Heart left ventricle (tissue), 16 donors: ENCODE measurements around the gene LMO3. TPM values are rescaled to one million over a fixed set of nuclear protein-coding genes. Genes with fewer than 3 reads are reported as not detected.
A peak's percentile ranks its signal among the peaks of the same experiment; 100 is the strongest.

Experiments used
- ATAC-seq, 4 donors: fragments of 200-7000 bp; cut with Tn5 transposase; one replicate each; pipeline ENCODE4 v1.9.1; 2020 to 2022; ENCODE audit warnings: moderate library complexity in 4 of 4, mild to moderate bottlenecking in 3 of 4, moderate number of reproducible peaks in 1 of 4
- DNase-seq, 5 donors: peaks; one replicate each; pipeline ENCODE4 v3.0.0-alpha.2; 2020
- H3K27ac ChIP-seq, 12 donors: fragments of 200-600 bp; sonication (generic) in 4 of 12; one replicate each; pipeline versions ENCODE4 v1.5.0 to v1.8.0; 2016 to 2022; ENCODE audit warnings: mild to moderate bottlenecking in 2 of 12
- H3K27me3 ChIP-seq, 9 donors: fragments of 200-600 bp; sonication (generic) in 2 of 9; one replicate each; pipeline versions ENCODE4 v1.5.1 to v1.8.0; 2016 to 2022; ENCODE audit warnings: mild to moderate bottlenecking in 3 of 9
- H3K36me3 ChIP-seq, 9 donors: fragments of 200-600 bp; sonication (generic) in 2 of 9; one replicate each; pipeline versions ENCODE4 v1.5.0 to v1.8.0; 2018 to 2022; ENCODE audit warnings: mild to moderate bottlenecking in 2 of 9
- H3K4me1 ChIP-seq, 12 donors: fragments of 200-600 bp; sonication (generic) in 4 of 12; one replicate each; pipeline versions ENCODE4 v1.5.0 to v1.8.0; 2016 to 2022; ENCODE audit warnings: mild to moderate bottlenecking in 3 of 12
- H3K4me3 ChIP-seq, 12 donors: fragments of 200-600 bp; sonication (generic) in 4 of 12; one replicate each; pipeline versions ENCODE4 v1.5.0 to v1.8.0; 2017 to 2022; ENCODE audit warnings: mild to moderate bottlenecking in 9 of 12, moderate library complexity in 4 of 12
- H3K9me3 ChIP-seq, 12 donors: fragments of 200-600 bp; sonication (generic) in 4 of 12; one replicate each; pipeline versions ENCODE4 v1.5.0 to v1.8.0; 2016 to 2022; ENCODE audit warnings: mild to moderate bottlenecking in 1 of 12
- POLR2A ChIP-seq, 2 donors: fragments of 450-650 bp; IDR thresholded peaks; one replicate each; pipeline ENCODE4 v1.6.1; 2017; ENCODE audit warnings: antibody characterized with exemption in 2 of 2, mild to moderate bottlenecking in 2 of 2, moderate library complexity in 2 of 2
- WGBS, 4 donors: extraction: QIAGEN DNeasy Blood & Tissue Kit in 2 of 4; methylation state at CpG; one replicate each; pipeline versions ENCODE4 v1.1.5 to v1.1.7; 2013 to 2018; 5-methylcytosine and 5-hydroxymethylcytosine counted together
- intact Hi-C, 10 donors: fragments of 100-400 bp; cut with DNase I; formaldehyde crosslinking; loops; one replicate each; pipeline versions ENCODE4 v1.11.1 to v1.14.2; 2022
- polyA plus RNA-seq, 2 donors: library from polyadenylated mRNA; stranded (reverse); fragments of 200-250 nt; gene quantifications; one replicate each; pipeline ENCODE4 v1.2.3, GENCODE V29; 2013
- total RNA-seq, 9 donors: library from RNA; depleted of rRNA in 2 of 9; stranded (reverse); fragments of >200 nt in 2 of 9; fragmentation: NEBNext Ultra II Directional in 3 of 9; extraction: Animal tissue kit (Norgen Biotek cat#: 25700) in 3 of 9; gene quantifications; one replicate each; pipeline versions ENCODE4 v1.1.0 to v1.2.4, GENCODE V29; 2016 to 2023
- TF ChIP-seq, protein P1 (sequence below), 12 donors: fragments of 200-600 bp; sonication (generic) in 4 of 12; IDR thresholded peaks; one replicate each; pipeline versions ENCODE4 v1.5.0 to v1.8.0; 2018 to 2022; ENCODE audit warnings: antibody characterized with exemption in 12 of 12, mild to moderate bottlenecking in 5 of 12
- donor health status: ischemic (EF 13 %, LVEDD 7.1; RV severe dilation, severe dysfunction).
- donor health status: healthy with polysubstance abuse.
- donor health status: DM: no; HTN: yes; CAD: no.
- donor health status: DM: no; HTN: no; CAD: no.
- donor health status: ischemic (EF 25% LVEDD 6.9; RV normal size, moderate dysfunction).
- donor health status: ischemic (EF 25% LVEDD 5.7; RV mildly dilated, moderate dysfunction).
- donor health status: healthy.
- donor health status: DM: yes; HTN: yes; CAD: no.
- donor health status: ischemic (EF 35%, LVEDD 5.7; RV mildly dilated, moderate dysfunction).
- donor health status: nonischemic (EF 11% LVEDD 7.7; RV severe dilation, severe dysfunction).
- donor health status: DM: yes; HTN: yes; CAD: no.
- donor health status: PGD.
- donor health status: ischemic (EF 29% LVEDD 5.4; RV normal size, mild dysfunction).
- donor health status: nonischemic (EF 23%, LVEDD 6.1; RV moderate dilation, normal function).

Gene LMO3
- total and polyA plus RNA-seq, 11 donors, result 0.14 to 8.8 (median 0.96) TPM

DNA sequence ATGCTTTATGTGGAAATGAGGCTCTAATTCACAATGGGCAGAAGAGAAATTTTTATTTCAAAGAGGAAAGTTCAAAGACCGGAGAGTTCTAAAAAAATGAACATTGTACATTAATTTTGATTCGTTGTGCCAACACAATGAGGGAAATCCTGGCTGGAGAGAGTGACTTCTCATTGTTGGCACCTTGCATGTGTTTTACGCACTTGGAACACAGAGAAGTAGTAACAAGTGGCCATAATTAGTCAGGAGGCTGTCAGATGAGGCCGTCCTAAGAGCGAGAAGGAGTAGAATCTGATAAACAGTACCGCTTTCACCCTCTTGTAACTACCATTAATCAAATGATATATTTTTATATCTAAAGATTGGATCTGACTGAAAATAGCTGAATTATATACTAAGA lies 6.9 kb downstream of the LMO3 start:
- no peak for TF ChIP-seq POLR2A (IDR thresholded peaks at IDR 0.05)
- TF ChIP-seq, protein P1, sequence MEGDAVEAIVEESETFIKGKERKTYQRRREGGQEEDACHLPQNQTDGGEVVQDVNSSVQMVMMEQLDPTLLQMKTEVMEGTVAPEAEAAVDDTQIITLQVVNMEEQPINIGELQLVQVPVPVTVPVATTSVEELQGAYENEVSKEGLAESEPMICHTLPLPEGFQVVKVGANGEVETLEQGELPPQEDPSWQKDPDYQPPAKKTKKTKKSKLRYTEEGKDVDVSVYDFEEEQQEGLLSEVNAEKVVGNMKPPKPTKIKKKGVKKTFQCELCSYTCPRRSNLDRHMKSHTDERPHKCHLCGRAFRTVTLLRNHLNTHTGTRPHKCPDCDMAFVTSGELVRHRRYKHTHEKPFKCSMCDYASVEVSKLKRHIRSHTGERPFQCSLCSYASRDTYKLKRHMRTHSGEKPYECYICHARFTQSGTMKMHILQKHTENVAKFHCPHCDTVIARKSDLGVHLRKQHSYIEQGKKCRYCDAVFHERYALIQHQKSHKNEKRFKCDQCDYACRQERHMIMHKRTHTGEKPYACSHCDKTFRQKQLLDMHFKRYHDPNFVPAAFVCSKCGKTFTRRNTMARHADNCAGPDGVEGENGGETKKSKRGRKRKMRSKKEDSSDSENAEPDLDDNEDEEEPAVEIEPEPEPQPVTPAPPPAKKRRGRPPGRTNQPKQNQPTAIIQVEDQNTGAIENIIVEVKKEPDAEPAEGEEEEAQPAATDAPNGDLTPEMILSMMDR (IDR thresholded peaks at IDR 0.05), result no peak
- intact Hi-C loops, result no loop called here

DNA sequence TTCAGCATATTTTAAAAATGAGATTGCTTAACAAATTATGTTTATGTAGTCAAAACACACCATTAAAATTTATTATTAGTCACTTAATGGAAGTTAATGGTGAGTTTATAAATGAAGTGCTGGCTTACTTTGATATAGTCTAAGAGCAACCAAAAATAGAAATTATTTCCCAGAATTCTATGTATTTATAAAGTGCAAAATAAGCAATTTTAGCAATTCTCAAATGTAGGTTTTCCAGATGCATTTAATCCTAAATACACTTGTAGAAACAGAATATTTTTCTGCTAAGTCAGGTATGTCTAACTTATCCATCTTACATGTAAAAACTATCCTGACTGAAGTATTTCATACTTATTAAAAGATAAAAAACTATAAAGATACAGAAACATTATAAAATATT lies 11.2 kb downstream of the LMO3 start:
- Histone ChIP-seq H3K36me3 (no peaks in the 10 kb centered on the region), H3K4me1 (no peaks in the 10 kb centered on the region), H3K27me3 (no peaks in the 10 kb centered on the region), H3K9me3 (no peaks in the 10 kb centered on the region), H3K27ac (peak overlapping the region in 1 of 12 donors; percentile 80), H3K4me3 (no peak overlapping the region)
- intact Hi-C loops, result no loop called here
- TF ChIP-seq POLR2A (IDR thresholded peaks at IDR 0.05), result no peak
- TF ChIP-seq, protein P1 (IDR thresholded peaks at IDR 0.05), result no peak
- ATAC-seq, result no peak
- no peak for DNase-seq

More for the DNA sequence above, 6.9 kb downstream of the LMO3 start:
- no peaks in the 10 kb centered on the region for H3K27me3 ChIP-seq
- no peaks in the 10 kb centered on the region for H3K36me3 ChIP-seq
- no peaks in the 10 kb centered on the region for H3K4me1 ChIP-seq
- no peaks in the 10 kb centered on the region for H3K9me3 ChIP-seq
- peak overlapping the region in 1 of 12 donors; percentile 77 for H3K27ac ChIP-seq
- H3K4me3 ChIP-seq, result no peak overlapping the region
- no peak for ATAC-seq
- DNase-seq, result no peak
- WGBS, 4 donors, result 87 to 90% (median 88%) methylated on average over 6 of the region's 6 CpGs

DNA sequence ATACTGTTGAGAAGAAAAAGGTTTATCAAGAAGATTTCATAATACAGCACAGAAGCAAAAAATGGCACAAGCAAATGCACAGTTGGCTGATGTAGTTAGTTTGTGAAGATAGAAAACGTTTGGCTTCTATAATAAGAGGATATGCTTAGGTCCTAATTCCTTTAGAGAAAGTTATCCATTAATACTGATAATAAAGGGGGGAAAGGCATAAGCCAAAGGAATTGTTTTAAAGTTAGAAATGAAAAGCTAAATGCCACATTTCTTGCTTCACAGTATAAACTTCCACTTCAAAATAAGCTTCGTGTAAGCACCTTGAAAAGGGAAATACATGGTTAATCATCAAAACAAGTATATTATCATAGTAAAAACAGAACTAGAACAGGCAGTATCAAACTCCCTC lies 12.4 kb downstream of the LMO3 start:
- no peaks in the 10 kb centered on the region for H3K36me3 ChIP-seq
- intact Hi-C loops, result no loop called here

DNA sequence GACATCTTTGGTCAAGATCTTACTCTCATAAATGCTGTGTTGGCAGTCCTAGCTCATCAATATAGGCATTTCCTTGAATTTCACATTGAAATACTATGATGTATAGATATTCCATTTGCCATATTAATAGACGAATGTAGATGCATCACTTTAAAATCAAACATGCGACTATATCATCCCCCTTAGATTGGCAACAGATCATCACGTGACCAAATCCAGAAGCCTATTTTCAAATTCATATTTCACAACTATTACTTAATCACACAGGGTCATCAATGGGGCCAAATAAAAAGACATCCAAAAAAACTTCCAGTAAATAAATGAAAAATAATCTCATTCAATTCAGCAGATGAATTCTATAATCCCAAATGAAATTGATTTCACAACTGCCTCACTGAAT lies 15.3 kb downstream of the LMO3 start:
- no peak for TF ChIP-seq POLR2A (IDR thresholded peaks at IDR 0.05)
- TF ChIP-seq, protein P1 (IDR thresholded peaks at IDR 0.05), result no peak
- Histone ChIP-seq H3K27ac (peak overlapping the region in 1 of 12 donors; percentile 80), H3K4me1 (no peaks in the 10 kb centered on the region), H3K36me3 (no peaks in the 10 kb centered on the region), H3K9me3 (no peaks in the 10 kb centered on the region), H3K27me3 (no peaks in the 10 kb centered on the region), H3K4me3 (no peak overlapping the region)
- intact Hi-C loops, result no loop called here
- 83 to 90% (median 86%) methylated on average over 3 of the region's 3 CpGs for WGBS, 4 donors
- ATAC-seq (no peak), DNase-seq (no peak)

More for the DNA sequence above, 12.4 kb downstream of the LMO3 start:
- no peak for TF ChIP-seq POLR2A (IDR thresholded peaks at IDR 0.05)
- TF ChIP-seq, protein P1 (IDR thresholded peaks at IDR 0.05), result no peak
- H3K27ac ChIP-seq, result peak overlapping the region in 1 of 12 donors; percentile 80
- no peak for ATAC-seq
- no peak overlapping the region for H3K4me3 ChIP-seq
- DNase-seq, result no peak
- whole genome bisulfite sequencing, 4 donors, result 36 to 43% (median 39%) methylated on average over 2 of the region's 2 CpGs
- no peaks in the 10 kb centered on the region for H3K4me1 ChIP-seq
- H3K9me3 ChIP-seq, result no peaks in the 10 kb centered on the region
- H3K27me3 ChIP-seq, result no peaks in the 10 kb centered on the region
